A549 (cell line): ENCODE data around the gene TXNRD1. TPM values are rescaled to one million over a fixed set of nuclear protein-coding genes. Genes with fewer than 3 reads are reported as not detected.

ENCODE experiments used
- BCL3 ChIP-seq: fragments of >200 bp; sonication (Bioruptor Twin); formaldehyde crosslinking; IDR thresholded peaks from 3 replicates; pipeline ENCODE4 v1.6.1; 2016
- CBX2 ChIP-seq: fragments of 200-600 bp; sonication (generic); IDR thresholded peaks from 2 replicates; pipeline ENCODE4 v1.6.1; 2016; ENCODE audit warnings: low read depth, mild to moderate bottlenecking, borderline replicate concordance
- CHD2 ChIP-seq: fragments of 150-350 bp; IDR thresholded peaks from 2 replicates; pipeline ENCODE4 v1.6.1; 2014; ENCODE audit warnings: low read length; ENCODE audit not compliant: partially characterized antibody
- CHD4 ChIP-seq: fragments of 200-600 bp; sonication (generic); IDR thresholded peaks from 2 replicates; pipeline ENCODE4 v1.6.1; 2016; ENCODE audit warnings: antibody characterized with exemption, mild to moderate bottlenecking, borderline replicate concordance
- EHF ChIP-seq: fragments of 250-450 bp; sonication (Bioruptor Pico); IDR thresholded peaks from 2 replicates; pipeline ENCODE4 v1.5.0; 2020; ENCODE audit warnings: mild to moderate bottlenecking
- EHMT2 ChIP-seq: fragments of 200-600 bp; sonication (generic); IDR thresholded peaks from 2 replicates; pipeline ENCODE4 v1.6.1; 2016; ENCODE audit warnings: antibody characterized with exemption, low read depth, mild to moderate bottlenecking, moderate library complexity
- EP300 ChIP-seq, 2 experiments: fragments of >200 bp; sonication (Bioruptor Twin); formaldehyde crosslinking; IDR thresholded peaks; 2 replicates in 1 of 2; 3 replicates in 1 of 2; pipeline ENCODE4 v1.6.1; 2016 to 2017
- ESRRA ChIP-seq: fragments of 150-350 bp; IDR thresholded peaks from 2 replicates; pipeline ENCODE4 v1.6.1; 2014; ENCODE audit warnings: mild to moderate bottlenecking, low read length, borderline replicate concordance
- FOXS1 ChIP-seq: fragments of 250-450 bp; sonication (Bioruptor Pico); IDR thresholded peaks from 2 replicates; pipeline ENCODE4 v1.5.0; 2020; ENCODE audit warnings: mild to moderate bottlenecking, moderate library complexity
- GATA3 ChIP-seq: IDR thresholded peaks from 2 replicates; pipeline ENCODE4 v1.6.1; 2012; ENCODE audit warnings: borderline replicate concordance
- HDAC2 ChIP-seq: fragments of 200-600 bp; sonication (generic); IDR thresholded peaks from 2 replicates; pipeline ENCODE4 v1.6.1; 2016
- HES2 ChIP-seq: fragments of >200 bp; sonication (Bioruptor Twin); formaldehyde crosslinking; IDR thresholded peaks from 2 replicates; pipeline ENCODE4 v1.6.1; 2016
- HEYL ChIP-seq: fragments of 250-450 bp; sonication (Bioruptor Pico); IDR thresholded peaks from 2 replicates; pipeline ENCODE4 v1.8.0; 2021; ENCODE audit warnings: mild to moderate bottlenecking, moderate library complexity
- HMGXB4 ChIP-seq: fragments of 250-450 bp; sonication (Bioruptor Pico); IDR thresholded peaks from 2 replicates; pipeline ENCODE4 v1.5.0; 2021; ENCODE audit warnings: mild to moderate bottlenecking, moderate library complexity, borderline replicate concordance
- HOXA7 ChIP-seq: fragments of 250-450 bp; sonication (Bioruptor Pico); IDR thresholded peaks from 2 replicates; pipeline ENCODE4 v1.5.0; 2020; ENCODE audit warnings: mild to moderate bottlenecking, moderate library complexity
- HOXB13 ChIP-seq: fragments of 250-450 bp; sonication (Bioruptor Pico); IDR thresholded peaks from 2 replicates; pipeline ENCODE4 v1.5.0; 2020; ENCODE audit warnings: low read depth, mild to moderate bottlenecking, moderate library complexity
- HOXB5 ChIP-seq: fragments of 250-450 bp; sonication (Bioruptor Pico); IDR thresholded peaks from 2 replicates; pipeline ENCODE4 v1.5.0; 2020; ENCODE audit warnings: mild to moderate bottlenecking, moderate library complexity
- JUNB ChIP-seq: fragments of >200 bp; sonication (Bioruptor Twin); formaldehyde crosslinking; IDR thresholded peaks from 2 replicates; pipeline ENCODE4 v1.6.1; 2016
- KDM1A ChIP-seq: fragments of 200-600 bp; sonication (generic); IDR thresholded peaks from 2 replicates; pipeline ENCODE4 v1.6.1; 2016; ENCODE audit warnings: low read depth, mild to moderate bottlenecking
- KDM5A ChIP-seq: fragments of 200-600 bp; sonication (generic); IDR thresholded peaks from 2 replicates; pipeline ENCODE4 v1.6.1; 2016; ENCODE audit warnings: antibody characterized with exemption, mild to moderate bottlenecking
- MAFK ChIP-seq: fragments of 450-650 bp; IDR thresholded peaks from 2 replicates; pipeline ENCODE4 v1.6.1; 2014; ENCODE audit not compliant: partially characterized antibody
- NFE2L2 ChIP-seq: fragments of 150-350 bp; conservative IDR thresholded peaks from 2 replicates; pipeline ENCODE4 v1.6.1; 2014; ENCODE audit warnings: low read length
- NPAS2 ChIP-seq: fragments of 250-450 bp; sonication (Bioruptor Pico); IDR thresholded peaks from 2 replicates; pipeline ENCODE4 v1.8.0; 2022; ENCODE audit warnings: mild to moderate bottlenecking, moderate library complexity, borderline replicate concordance
- NR3C1 ChIP-seq: fragments of >200 bp; sonication (Bioruptor Twin); formaldehyde crosslinking; IDR thresholded peaks from 3 replicates; pipeline ENCODE4 v1.6.1; 2017
- PBX3 ChIP-seq: IDR thresholded peaks from 2 replicates; pipeline ENCODE4 v1.6.1; 2012
- PHF8 ChIP-seq: fragments of 200-600 bp; sonication (generic); IDR thresholded peaks from 2 replicates; pipeline ENCODE4 v1.6.1; 2016; ENCODE audit warnings: low read depth, mild to moderate bottlenecking, antibody characterized with exemption, moderate library complexity, borderline replicate concordance
- POLR2A ChIP-seq: IDR thresholded peaks from 2 replicates; pipeline ENCODE4 v1.6.1; 2012; ENCODE audit warnings: mild to moderate bottlenecking, low read length
- RAD21 ChIP-seq, 2 experiments: fragments of >200 bp in 1 of 2; sonication (Bioruptor Twin) in 1 of 2; formaldehyde crosslinking in 1 of 2; IDR thresholded peaks in 1 of 2; conservative IDR thresholded peaks in 1 of 2; 2 replicates in 1 of 2; 3 replicates in 1 of 2; pipeline ENCODE4 v1.6.1; 2012 to 2018; ENCODE audit warnings: inconsistent platforms in 1 of 2
- REST ChIP-seq: fragments of 200-600 bp; sonication (generic); IDR thresholded peaks from 2 replicates; pipeline ENCODE4 v1.6.1; 2016; ENCODE audit warnings: antibody characterized with exemption, mild to moderate bottlenecking, moderate library complexity
- RNF2 ChIP-seq: fragments of 200-600 bp; sonication (generic); IDR thresholded peaks from 2 replicates; pipeline ENCODE4 v1.6.1; 2016; ENCODE audit warnings: low read depth, mild to moderate bottlenecking, antibody characterized with exemption, moderate library complexity, borderline replicate concordance
- SREBF2 ChIP-seq: fragments of 450-650 bp; IDR thresholded peaks from 2 replicates; pipeline ENCODE4 v1.6.1; 2014; ENCODE audit warnings: mild to moderate bottlenecking, moderate library complexity
- TFCP2L1 ChIP-seq: fragments of 250-450 bp; sonication (Bioruptor Pico); IDR thresholded peaks from 2 replicates; pipeline ENCODE4 v1.5.0; 2021; ENCODE audit warnings: mild to moderate bottlenecking
- TP53 ChIP-seq: fragments of 250-450 bp; sonication (Bioruptor Pico); IDR thresholded peaks from 2 replicates; pipeline ENCODE4 v1.5.0; 2021; ENCODE audit warnings: mild to moderate bottlenecking, moderate library complexity
- USF2 ChIP-seq: fragments of 450-650 bp; IDR thresholded peaks from 2 replicates; pipeline ENCODE4 v1.6.1; 2014; ENCODE audit warnings: antibody characterized with exemption
- ZC3H11A ChIP-seq: fragments of 450-650 bp; IDR thresholded peaks from 2 replicates; pipeline ENCODE4 v1.6.1; 2014; ENCODE audit warnings: antibody characterized with exemption, mild to moderate bottlenecking
- ZFP36 ChIP-seq: fragments of 450-650 bp; IDR thresholded peaks from 2 replicates; pipeline ENCODE4 v1.6.1; 2014; ENCODE audit warnings: borderline replicate concordance; ENCODE audit not compliant: partially characterized antibody
- ZNF302 ChIP-seq: fragments of 250-450 bp; sonication (Bioruptor Pico); IDR thresholded peaks from 2 replicates; pipeline ENCODE4 v1.9.0; 2021; ENCODE audit warnings: inconsistent platforms, mild to moderate bottlenecking, moderate library complexity
- ZSCAN20 ChIP-seq: fragments of 250-450 bp; sonication (Bioruptor Pico); IDR thresholded peaks from 2 replicates; pipeline ENCODE4 v1.8.0; 2022; ENCODE audit warnings: mild to moderate bottlenecking, moderate library complexity
- polyA plus RNA-seq, 4 experiments: library from polyadenylated mRNA; depleted of rRNA in 3 of 4; stranded (reverse); fragments of >200 nt; fragmentation: RNase III in 1 of 4; extraction: RNeasy Plus Mini Kit Qiagen cat#74134 plus additional on column Dnase treatment in 1 of 4; gene quantifications; 2 replicates in 3 of 4; 3 replicates in 1 of 4; pipeline ENCODE4 v1.2.3, GENCODE V29; 2011 to 2017

The TXNRD1 gene
- polyA plus RNA-seq, 2 of the 4 experiments (the other 2 are of a cell fraction), result 899 to 1,230 TPM

- TF ChIP-seq ZFP36, result no peak
- no peak for TF ChIP-seq USF2
- no peak for TF ChIP-seq JUNB
- no peak for TF ChIP-seq HDAC2
- no peak for TF ChIP-seq ESRRA
- TF ChIP-seq ZC3H11A, result no peak
- TF ChIP-seq CHD4, result no peak
- TF ChIP-seq HMGXB4, result peak; percentile 49; the same call in 1 of the 2 replicates
- peak; percentile 73 for TF ChIP-seq MAFK
- TF ChIP-seq BCL3, result no peak
- no peak for TF ChIP-seq HOXB5
- no peak for TF ChIP-seq RNF2
- no peak for TF ChIP-seq HES2
- no peak for TF ChIP-seq HOXB13 (CRISPR knock-in tag)
- no peak for TF ChIP-seq KDM1A
- TF ChIP-seq SREBF2, result no peak
- TF ChIP-seq KDM5A, result no peak
- peak; percentile 97 for TF ChIP-seq HOXA7 (CRISPR knock-in tag)
- no peak for TF ChIP-seq FOXS1 (CRISPR knock-in tag)
- no peak for TF ChIP-seq EP300 (IDR thresholded peaks at IDR 0.05)
- no peak for TF ChIP-seq POLR2A
- TF ChIP-seq REST, result no peak
- TF ChIP-seq TFCP2L1 (CRISPR knock-in tag), result peak; percentile 69
- no peak for TF ChIP-seq NPAS2 (CRISPR knock-in tag)
- no peak for TF ChIP-seq ZNF302
- TF ChIP-seq CBX2, result no peak
- TF ChIP-seq PHF8, result no peak
- TF ChIP-seq NFE2L2, result no peak
- peak; percentile 72 for TF ChIP-seq EHF
- TF ChIP-seq PBX3, result no peak
- TF ChIP-seq RAD21 (conservative IDR thresholded peaks at IDR 0.05 in 1 of 2, IDR thresholded peaks at IDR 0.05 in 1 of 2), result no peak
- no peak for TF ChIP-seq CHD2
- TF ChIP-seq NR3C1, result no peak
- no peak for TF ChIP-seq TP53 (CRISPR knock-in tag)
- no peak for TF ChIP-seq EHMT2
- TF ChIP-seq ZSCAN20 (CRISPR knock-in tag), result no peak
- TF ChIP-seq GATA3, result no peak
- no peak for TF ChIP-seq HEYL (CRISPR knock-in tag)
Measured at GRCh38 chr12:104314242-104314614, 98.6 kb downstream of the TXNRD1 start (continued).
